K562 (cell line): ENCODE measurements around the gene RNF167. TPM values are rescaled to one million over a fixed set of nuclear protein-coding genes. Genes with fewer than 3 reads are reported as not detected.

ENCODE experiments used
- AFF1 ChIP-seq, 2 experiments: fragments of 450-650 bp; IDR thresholded peaks; 2 replicates each; pipeline ENCODE4 v1.6.1; 2018; ENCODE audit warnings: mild to moderate bottlenecking in 2 of 2, low read depth in 1 of 2; ENCODE audit not compliant: partially characterized antibody in 2 of 2
- ATF2 ChIP-seq: sonication (generic); formaldehyde crosslinking; IDR thresholded peaks from 2 replicates; pipeline ENCODE4 v1.8.1; 2022; ENCODE audit warnings: missing genetic modification reagents
- CBX1 ChIP-seq: sonication (generic); IDR thresholded peaks from 2 replicates; pipeline ENCODE4 v1.6.1; 2016; ENCODE audit warnings: antibody characterized with exemption, low read depth, mild to moderate bottlenecking
- CTCF ChIP-seq, 3 experiments: IDR thresholded peaks in 2 of 3; conservative IDR thresholded peaks in 1 of 3; 2 replicates each; pipeline ENCODE4 v1.5.1; 2011 to 2012; ENCODE audit warnings: low read length in 3 of 3, mild to moderate bottlenecking in 3 of 3, control low read depth in 2 of 3, improper control_type of control experiment in 1 of 3, inconsistent platforms in 1 of 3, low read depth in 1 of 3, mixed read lengths in 1 of 3, moderate library complexity in 1 of 3; ENCODE audit not compliant: insufficient read depth in 2 of 3
- ERF ChIP-seq: fragments of 450-650 bp; formaldehyde crosslinking; IDR thresholded peaks from 2 replicates; pipeline ENCODE4 v1.4.0; 2020; ENCODE audit warnings: mild to moderate bottlenecking, mixed read lengths
- PKNOX1 ChIP-seq: fragments of 450-650 bp; IDR thresholded peaks from 2 replicates; pipeline ENCODE4 v1.6.1; 2016
- PML ChIP-seq: IDR thresholded peaks from 2 replicates; pipeline ENCODE4 v1.6.1; 2012; ENCODE audit warnings: low read length, inconsistent platforms
- POLR2B ChIP-seq: fragments of 450-650 bp; IDR thresholded peaks from 2 replicates; pipeline ENCODE4 v1.6.1; 2018; ENCODE audit warnings: low read depth; ENCODE audit not compliant: partially characterized antibody
- RBM22 ChIP-seq: fragments of 200-400 bp; formaldehyde crosslinking; IDR thresholded peaks from 2 replicates; pipeline ENCODE4 v1.6.1; 2018; ENCODE audit warnings: low read length, low read depth; ENCODE audit not compliant: poor library complexity, severe bottlenecking
- TAF1 ChIP-seq: IDR thresholded peaks from 2 replicates; pipeline ENCODE4 v1.6.1; 2011; ENCODE audit warnings: mild to moderate bottlenecking, low read length, moderate library complexity; ENCODE audit not compliant: insufficient read depth, control insufficient read depth, severe bottlenecking; ENCODE audit errors: extremely low read depth
- TCF7L2 ChIP-seq: fragments of 150-350 bp; IDR thresholded peaks from 2 replicates; pipeline ENCODE4 v1.6.1; 2016; ENCODE audit warnings: low read depth, mild to moderate bottlenecking, low read length, moderate library complexity
- TFE3 ChIP-seq: fragments of 450-650 bp; formaldehyde crosslinking; IDR thresholded peaks from 2 replicates; pipeline ENCODE4 v1.4.0; 2020; ENCODE audit warnings: mild to moderate bottlenecking, mixed read lengths
- ZNF146 ChIP-seq: IDR thresholded peaks from one replicate; pipeline ENCODE4 v1.6.1; 2018; ENCODE audit warnings: missing compliant biosample characterization; ENCODE audit not compliant: unreplicated experiment
- ZNF239 ChIP-seq: fragments of 250-450 bp; sonication (Bioruptor Pico); IDR thresholded peaks from 2 replicates; pipeline ENCODE4 v1.4.0; 2020; ENCODE audit warnings: mild to moderate bottlenecking
- ZNF717 ChIP-seq: fragments of 250-450 bp; sonication (Bioruptor Pico); IDR thresholded peaks from 2 replicates; pipeline ENCODE4 v1.5.0; 2021
- ZNF77 ChIP-seq: fragments of 250-450 bp; sonication (Bioruptor Pico); IDR thresholded peaks from 2 replicates; pipeline ENCODE4 v1.5.0; 2020
- polyA plus RNA-seq, 8 experiments: library from polyadenylated mRNA; depleted of rRNA in 4 of 8; stranded (reverse) in 5 of 8; unstranded in 3 of 8; fragments of >200 nt; fragmentation: Nextera tagmentation in 2 of 8; fragmentation: Illumina TruSeq in 1 of 8; extraction: Ambion mirVana in 2 of 8; extraction: Trizol in 1 of 8; gene quantifications; 2 replicates each; pipeline versions ENCODE4 v1.2.1 to v1.2.3, GENCODE V29; 2011 to 2014; ENCODE audit warnings: inconsistent platforms in 1 of 8, missing spikeins in 1 of 8
- total RNA-seq, 7 experiments: library from RNA; depleted of rRNA in 6 of 7; stranded (reverse); fragments of >200 nt in 6 of 7; fragmentation: Illumina TruSeq in 2 of 7; extraction: Trizol in 2 of 7; gene quantifications; 2 replicates each; pipeline versions ENCODE4 v1.2.1 to v1.2.3, GENCODE V29; 2011 to 2021; ENCODE audit warnings: low replicate concordance in 1 of 7

Gene RNF167
- total and polyA plus RNA-seq, 9 of the 15 experiments (the other 6 are each of a cell fraction or from before 2014, with no cell fraction given): 16.5 to 143 (median 45.5) TPM

GRCh38 chr17:4945176-4945943, 5.3 kb downstream of the RNF167 start (continued):
- TF ChIP-seq ERF (CRISPR knock-in tag) (no peak), ZNF146 (CRISPR knock-in tag) (no peak), ZNF239 (no peak), ATF2 (CRISPR knock-in tag) (no peak), RBM22 (no peak), PKNOX1 (no peak), ZNF77 (CRISPR knock-in tag) (no peak), CTCF (IDR thresholded peaks at IDR 0.05 in 2 of 3, conservative IDR thresholded peaks at IDR 0.05 in 1 of 3; ENCODE audit: insufficient read depth in 2 of 3, low read depth in 1 of 3, low read length in 3 of 3) (no peak), AFF1 (IDR thresholded peaks at IDR 0.05; ENCODE audit: low read depth in 1 of 2, partially characterized antibody in 2 of 2) (peak in 1 of 2 experiments; percentile 24), ZNF717 (no peak), TCF7L2 (no peak), CBX1 (no peak; the same call in 1 of the 2 replicates), POLR2B (peak; percentile 26), PML (0 out of 2 replicates have a peak, but pooled peaks have one; percentile 10), TFE3 (CRISPR knock-in tag) (no peak), TAF1 (no peak)
